ENCODE data around the gene GMDS.
"Not testable (repeated sequence)": the region's sequence is repeated elsewhere in the genome, so short reads cannot be mapped to it uniquely, and the experiment has no call there.

The GMDS gene

DNA sequence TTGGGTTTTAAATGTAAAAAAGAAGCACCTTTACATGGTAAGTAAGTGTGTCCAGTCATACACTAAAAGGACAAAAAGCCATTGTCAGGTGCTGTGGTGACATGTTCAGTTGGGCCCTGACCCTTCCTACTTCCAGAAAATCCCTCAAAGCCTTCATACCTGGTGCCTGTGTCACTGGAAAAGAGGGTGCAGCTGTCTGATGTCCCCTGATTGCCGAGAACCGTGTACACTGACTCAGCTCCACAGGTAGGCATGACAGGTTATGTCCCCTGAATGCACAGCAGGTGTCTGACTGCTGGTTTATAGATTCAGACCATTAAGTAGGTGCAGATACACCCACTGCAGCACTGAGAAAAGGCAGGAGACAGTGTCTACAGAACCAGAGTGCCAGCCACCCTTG lies 536.6 kb downstream of the GMDS start:
- DNase-seq (ENCODE audit: low spot score) = no peak

DNA sequence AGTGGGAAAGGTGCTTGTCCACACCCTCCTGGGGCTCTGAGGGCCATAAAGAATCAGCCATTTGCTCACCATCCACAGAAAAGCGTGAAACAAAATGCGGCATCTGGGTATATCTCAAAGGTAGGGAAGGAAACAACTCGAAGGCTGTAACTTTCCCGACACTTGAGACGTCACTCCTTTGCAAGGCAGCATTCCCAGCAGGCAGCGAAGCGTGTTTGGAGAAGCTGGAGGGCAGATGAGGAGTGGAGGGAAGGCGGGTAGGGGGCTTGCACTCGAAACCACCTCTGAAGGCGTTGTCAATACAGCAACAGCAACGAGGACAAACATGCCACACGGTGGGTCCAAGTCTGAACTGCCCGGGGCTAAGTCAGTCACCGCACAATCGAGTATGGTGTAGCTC lies 537.3 kb downstream of the GMDS start:
- DNase-seq (ENCODE audit: low spot score) = no peak

DNA sequence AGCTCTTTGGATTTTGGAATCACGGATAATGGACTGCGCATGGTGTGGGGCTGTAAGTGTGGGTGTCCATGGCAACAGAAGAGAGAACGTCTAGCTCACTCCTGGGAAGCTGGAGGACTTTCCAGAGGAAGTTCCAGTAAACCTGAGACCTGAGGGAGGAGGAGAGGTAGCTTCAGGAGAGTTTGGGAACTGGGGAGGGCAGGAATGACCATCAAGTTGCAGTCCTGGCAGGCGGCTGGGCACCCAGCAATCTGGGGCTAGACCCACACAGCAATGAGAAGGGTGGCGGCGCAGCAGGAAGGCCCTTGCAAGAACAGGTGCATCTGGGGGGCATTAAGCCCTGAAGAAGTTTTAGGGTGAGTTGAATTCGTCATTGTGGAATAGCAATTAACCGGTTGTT lies 539.8 kb downstream of the GMDS start:
- no peak for DNase-seq (ENCODE audit: low spot score)

DNA sequence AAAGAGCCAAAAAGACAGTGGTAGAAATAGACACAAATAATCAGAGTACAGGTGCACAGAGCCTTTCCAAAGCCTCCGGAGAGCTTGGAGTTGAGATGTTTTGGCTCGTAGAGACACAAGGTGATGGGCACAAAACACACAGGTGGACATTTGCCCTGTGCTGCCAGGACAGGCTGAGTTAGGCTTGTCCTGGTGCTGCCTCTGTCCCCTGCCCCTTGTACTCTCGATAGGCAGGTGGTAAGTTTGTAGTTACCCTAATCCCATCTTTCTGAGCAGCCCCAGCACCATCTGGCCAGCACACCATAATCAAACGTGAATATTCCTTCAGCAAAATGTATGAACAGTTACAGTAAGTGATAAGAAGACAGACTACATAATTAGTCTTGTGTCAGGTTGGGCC lies 540.2 kb downstream of the GMDS start:
- no peak for DNase-seq (ENCODE audit: low spot score)

DNA sequence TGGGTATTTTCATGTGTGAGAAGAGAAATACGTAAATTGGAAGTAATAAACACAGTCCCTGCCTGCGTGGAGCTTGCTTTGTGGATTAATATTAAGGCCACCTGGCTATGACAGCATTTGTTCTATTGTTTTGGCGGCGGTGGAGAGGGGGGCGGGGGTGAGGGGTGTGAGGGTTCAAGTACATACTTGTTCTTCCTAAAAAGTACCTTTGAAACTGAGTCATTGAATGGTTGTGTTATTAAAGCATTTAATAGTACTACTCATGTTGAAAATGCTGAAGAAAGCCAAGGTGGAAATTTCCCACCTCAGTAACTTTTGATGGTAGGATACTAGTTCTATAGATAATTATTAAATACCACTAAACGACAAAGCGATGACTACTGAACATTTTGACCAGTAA lies 540.7 kb downstream of the GMDS start:
- no peak for DNase-seq (ENCODE audit: low spot score)

DNA sequence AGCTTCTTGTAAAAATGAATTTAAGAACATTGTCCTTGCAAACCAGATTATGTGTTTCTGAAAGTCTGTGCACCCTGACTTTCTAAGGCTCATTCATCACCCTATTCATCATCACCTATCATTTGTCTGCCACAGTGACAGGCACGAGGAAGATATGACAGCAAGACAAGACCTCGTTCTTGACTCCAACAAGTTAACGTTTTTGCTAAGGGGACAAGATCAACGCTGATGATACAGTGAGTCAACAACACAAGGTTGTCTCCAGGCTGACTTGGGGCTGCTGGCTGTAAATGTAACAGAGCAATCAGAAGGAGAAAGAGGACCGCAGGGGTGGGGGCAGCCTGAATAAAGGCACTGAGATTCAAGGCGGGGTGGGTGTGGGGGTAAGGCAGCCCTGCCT lies 541.5 kb downstream of the GMDS start:
- DNase-seq (ENCODE audit: low spot score) = no peak

DNA sequence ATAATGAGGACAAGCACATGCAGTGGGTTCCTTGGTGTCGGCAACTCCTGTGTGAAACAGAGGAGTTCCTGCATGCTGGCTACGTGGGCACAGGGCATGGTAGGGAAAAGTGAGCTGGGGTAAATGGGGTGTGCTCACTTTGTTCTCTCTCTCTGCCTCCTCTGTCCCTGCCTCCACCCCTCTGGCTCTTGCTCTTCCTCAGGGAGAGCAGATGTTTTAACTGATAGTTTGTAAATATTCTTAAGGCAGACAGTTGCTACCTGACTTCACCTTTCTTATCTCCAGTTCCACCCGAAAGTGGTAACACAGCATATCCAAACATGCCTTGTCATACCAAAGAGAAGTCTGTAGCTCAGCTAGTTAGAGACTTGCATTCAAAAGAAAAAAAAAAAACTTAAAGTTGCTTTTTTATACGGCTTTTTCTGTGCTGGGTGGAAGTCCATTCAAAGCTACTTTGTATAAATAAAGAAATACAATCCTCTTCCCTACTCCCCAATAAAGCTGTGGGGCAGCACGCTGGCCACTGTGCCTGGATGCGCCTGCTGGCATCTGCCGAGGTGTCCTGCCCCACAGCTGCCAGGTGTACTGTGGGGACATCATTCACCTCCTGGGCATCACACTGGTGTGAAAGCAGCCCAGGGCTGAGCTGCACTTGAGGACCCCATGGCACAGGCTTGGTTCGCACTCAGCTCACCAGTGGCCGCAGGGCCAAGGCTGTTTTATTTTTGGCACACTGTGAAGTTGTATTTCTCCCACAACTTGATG lies 542.1 kb downstream of the GMDS start:
- DNase-seq (ENCODE audit: low spot score) = no peak

DNA sequence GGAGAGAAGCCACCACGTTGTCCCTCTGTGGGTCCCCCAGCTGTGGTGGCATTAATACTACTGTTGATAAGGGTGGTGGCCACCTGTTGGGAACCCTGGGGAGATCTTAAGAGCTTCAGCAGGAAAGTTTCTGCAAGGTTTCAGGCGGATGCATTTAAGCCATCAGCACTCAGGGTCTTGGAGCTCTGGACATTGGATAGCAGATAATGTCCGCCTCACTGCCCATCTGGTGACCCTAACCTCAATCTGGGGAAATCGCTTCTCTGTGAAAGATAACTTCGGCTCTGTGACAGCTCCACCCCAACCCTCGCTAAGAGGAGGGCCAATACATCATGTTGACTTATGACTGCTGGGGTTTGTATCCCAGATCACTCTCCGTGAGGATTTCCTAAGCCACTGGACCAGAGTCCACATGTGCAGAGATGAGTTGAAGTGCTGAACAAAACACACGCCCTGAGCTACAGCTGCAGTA lies 542.8 kb downstream of the GMDS start:
- no peak for DNase-seq (ENCODE audit: low spot score)

DNA sequence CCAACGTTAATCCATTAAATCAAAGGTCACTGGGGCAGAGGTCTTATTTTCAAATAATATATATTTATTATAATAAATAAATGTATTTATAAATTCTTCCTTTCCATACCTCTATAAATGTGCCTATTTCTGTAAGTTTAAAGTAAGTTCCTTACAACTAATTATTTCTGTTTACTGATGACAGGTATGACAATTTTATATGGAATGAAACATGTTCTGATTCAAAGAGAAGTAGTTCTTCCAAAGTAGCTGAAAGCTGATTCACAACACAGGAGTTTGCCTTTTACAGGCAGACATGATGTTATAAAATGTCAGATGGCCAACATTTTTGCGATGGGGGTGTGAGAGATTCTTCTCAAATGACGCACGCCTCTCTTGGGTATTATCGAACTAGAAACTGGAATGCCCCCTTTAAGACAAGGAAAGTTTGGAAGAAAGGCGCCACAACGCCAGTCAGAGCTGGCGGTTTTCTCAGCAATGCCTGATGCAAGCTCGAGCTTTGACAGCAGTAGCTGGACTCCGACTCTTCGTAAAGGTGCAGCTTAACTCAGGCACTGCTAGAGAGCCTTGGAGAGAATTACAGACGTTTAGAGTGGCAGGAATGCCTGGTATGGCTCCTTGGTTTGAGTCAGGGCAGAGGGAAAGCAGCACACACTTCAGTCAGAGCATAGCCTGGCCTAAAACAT lies 543.6 kb downstream of the GMDS start:
- no peak for DNase-seq (ENCODE audit: low spot score)

DNA sequence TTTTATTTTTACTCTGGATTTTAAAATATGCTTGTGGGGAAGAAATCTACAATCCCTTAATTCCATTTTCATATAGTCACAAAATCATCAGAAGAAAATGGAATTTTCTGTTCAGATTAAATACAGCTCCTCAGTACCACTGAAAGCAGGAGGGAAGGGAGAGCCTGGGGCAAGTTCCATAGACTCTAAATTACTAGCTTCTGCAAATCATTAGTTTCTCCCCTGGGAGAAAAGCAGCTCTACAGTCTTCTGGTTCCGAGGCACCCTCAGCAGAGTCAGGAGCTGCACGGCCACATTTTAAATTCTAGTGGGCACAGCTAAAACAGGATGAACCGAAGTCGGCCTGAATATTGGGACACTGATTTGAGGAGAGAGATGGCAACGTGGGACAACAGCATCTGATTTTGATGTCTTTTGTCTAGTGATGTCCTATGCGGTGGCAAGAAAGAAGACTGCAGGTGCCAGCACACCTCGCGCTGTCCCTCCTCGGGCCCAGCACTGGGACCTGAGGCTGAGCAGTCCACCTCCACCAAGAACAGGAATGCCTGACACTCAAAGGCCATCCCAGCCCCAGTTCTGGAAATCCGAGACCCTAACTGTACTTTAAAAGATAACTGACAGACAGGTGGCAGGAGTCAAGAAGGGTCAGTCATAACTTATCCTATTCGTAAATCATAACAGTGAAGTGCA lies 545.0 kb downstream of the GMDS start:
- no peak for DNase-seq (ENCODE audit: low spot score)

DNA sequence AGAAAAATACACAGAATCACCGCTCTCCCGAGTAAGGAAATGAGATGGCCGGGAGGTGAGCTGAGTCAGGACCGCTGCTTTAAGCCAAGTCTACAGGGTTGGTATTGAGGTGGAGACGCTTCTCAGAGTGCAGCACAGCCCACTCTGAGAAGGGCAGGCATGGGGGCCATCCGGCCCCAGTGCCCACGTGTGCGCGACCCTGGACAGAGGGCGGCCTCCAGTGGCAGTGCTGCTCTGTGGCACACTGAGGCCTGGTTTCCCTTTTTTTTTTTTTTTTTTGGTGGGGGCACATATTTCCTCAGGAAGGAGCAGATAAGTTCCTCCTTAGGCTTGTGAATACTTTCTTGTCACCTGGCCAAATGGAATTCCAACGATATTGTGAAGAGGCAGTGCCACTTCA lies 546.9 kb downstream of the GMDS start:
- no peak for DNase-seq (ENCODE audit: low spot score)

DNA sequence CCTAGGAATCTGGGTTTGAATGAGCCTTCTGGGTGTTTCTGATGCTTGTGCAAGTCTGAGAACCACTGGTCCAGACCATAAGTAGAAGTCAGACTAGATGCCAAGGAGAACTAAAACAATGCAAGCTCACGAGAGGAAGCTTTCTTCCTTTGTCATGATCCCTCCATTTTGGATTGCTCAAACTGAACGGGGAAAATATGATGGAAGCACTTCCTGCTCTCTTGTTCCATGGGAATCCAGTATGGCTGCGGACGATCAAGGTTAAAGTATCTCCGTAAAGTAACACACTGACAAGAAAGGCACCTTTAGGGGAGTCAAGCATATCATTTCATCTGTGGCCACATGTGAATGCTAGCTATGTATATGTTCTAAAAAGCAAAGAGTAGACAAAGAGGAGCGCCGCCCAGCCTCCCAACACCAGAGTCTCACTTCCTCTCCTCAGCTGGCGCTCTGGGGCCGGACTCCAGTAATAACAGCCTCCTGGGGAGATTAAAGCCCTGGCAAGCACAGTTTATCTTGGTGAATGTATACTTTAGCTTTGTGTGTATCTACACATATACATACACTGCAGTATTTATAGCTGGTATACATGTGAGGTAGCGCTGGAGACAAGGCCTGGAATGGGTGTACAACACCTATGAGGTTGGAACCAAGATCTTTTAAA lies 547.6 kb downstream of the GMDS start:
- DNase-seq (ENCODE audit: low spot score) = no peak

DNA sequence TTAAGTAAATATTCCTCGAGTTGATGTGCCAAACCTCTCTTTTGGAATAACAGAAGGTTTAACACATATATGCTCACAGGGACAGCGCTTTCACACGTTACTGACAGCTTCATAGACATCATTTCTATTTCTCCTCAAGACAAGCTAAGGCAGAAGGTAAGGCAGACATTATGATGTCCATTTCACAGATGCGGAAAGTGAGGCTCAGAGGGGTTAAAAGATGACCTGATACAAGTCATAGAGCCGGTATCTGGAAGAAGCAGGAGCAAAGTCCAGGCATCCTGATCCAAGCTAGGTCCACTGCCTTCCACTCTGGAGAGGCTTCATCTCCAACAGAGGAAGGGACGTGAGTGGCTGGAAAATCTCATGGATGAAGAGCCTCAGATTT lies 548.9 kb downstream of the GMDS start:
- no peak for DNase-seq (ENCODE audit: low spot score)

DNA sequence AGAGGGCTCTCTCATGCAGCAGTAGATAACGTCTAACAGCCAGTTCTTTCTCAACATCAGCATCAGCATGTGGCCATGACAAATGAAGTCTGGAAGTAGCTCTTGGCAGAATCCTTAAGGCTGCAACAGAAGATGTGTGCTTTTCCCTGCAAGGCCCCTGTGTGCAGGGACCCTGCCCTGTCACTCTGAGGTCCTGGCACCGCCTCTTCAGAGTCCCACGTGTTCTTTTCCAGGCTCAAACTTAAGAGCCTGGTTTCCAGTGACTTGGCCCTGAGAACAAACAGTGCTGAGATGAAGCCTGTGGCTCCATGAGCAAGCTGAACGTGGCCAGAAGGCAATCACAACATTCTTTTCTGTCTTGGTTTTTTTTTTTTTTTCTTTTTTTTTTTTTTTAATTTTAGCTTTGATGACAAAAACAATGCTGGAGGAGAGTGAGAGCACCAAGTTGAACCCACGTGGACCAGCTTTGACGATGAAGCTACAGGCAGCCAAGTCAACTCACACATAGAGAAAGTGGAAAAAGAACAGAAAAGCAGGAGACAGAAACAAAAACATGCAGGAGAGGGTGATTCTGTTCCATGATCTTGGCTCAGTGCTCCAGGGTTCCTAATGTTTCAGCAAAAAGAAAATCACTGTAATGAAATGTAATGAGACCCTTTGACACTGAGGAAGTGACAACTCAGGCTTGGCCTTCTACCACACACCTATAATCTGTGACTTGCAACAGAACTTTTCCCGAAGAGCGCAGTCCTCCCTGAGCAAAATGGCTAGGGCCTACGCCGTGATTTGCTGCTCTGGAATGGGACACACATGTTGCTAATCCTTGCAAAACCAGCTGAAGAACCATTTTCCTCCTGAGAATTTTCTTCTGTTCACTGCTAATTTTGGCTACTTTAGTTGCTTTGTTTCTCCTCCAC lies 549.6 kb downstream of the GMDS start:
- DNase-seq (ENCODE audit: low spot score) = no peak

DNA sequence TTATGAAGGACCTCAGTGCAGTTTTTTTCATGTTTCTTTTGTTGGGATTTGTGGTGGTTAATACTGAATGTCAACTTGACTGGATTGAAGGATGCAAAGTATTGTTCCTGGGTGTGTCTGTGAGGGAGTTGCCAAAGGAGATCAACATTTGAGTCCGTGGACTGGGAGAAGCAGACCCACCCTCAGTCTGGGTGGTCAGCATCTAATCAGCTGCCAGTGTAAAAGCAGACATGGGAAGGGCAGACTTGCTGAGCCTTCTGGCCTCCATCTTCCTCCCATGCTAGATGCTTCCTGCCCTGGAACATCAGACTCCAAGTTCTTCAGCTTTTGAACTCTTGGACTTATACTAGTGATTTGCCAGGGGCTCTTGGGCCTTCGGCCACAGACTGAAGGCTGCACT lies 553.6 kb downstream of the GMDS start:
- not testable (repeated sequence) for DNase-seq (ENCODE audit: low spot score)

DNA sequence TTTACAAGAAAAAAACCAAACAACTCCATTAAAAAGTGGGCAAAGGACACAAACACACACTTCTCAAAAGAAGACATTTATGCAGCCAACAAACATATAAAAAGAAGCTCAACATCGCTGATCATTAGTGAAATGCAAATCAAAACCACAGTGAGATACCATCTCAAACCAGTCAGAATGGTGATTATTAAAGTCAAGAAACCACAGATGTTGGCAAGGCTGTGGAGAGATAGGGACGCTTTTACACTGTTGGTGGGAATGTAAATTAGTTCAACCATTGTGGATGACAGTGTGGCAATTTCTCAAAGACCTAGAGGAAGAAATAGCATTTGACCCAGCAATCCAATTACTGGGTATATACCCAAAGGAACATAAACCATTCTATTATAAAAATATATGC lies 554.7 kb downstream of the GMDS start:
- DNase-seq (ENCODE audit: low spot score) = not testable (repeated sequence)

DNA sequence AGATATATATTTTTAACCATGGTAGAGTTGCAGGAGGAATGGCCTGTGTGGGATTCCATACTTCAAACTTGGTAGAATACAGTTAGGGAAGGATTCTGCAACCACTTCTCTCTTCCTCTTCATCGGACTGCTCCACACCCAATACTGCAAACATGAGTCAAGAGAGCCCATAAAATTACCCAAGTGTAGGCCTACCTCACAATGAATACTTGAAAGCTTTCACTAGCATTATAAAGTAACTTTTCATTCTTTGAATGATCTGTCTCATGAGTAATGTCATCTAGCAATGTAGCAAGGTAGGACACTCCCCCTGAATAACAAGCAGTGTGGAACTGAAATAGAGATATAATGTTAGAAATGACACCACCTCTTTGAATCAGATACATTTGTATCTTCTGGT lies 556.3 kb downstream of the GMDS start:
- no peak for DNase-seq (ENCODE audit: low spot score)

DNA sequence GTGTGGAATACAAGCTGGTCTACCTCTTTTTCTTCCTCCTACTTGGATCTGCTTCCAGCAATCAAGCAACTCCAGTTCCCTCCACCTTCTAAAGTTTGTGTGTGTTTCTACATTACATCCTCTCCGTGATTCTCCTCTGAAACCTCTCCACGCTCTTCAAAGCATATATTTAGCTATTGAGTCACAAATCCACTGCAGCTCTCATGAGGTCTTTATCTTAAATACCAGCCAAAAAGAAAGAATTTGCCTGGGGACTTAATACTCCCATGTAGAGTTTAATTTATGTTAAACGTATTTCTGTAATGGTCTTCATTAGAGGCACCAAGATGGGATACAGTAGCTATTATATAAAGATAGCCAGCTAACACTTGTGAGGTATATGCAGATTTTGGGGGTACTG lies 557.0 kb downstream of the GMDS start:
- DNase-seq (ENCODE audit: low spot score) = no peak

DNA sequence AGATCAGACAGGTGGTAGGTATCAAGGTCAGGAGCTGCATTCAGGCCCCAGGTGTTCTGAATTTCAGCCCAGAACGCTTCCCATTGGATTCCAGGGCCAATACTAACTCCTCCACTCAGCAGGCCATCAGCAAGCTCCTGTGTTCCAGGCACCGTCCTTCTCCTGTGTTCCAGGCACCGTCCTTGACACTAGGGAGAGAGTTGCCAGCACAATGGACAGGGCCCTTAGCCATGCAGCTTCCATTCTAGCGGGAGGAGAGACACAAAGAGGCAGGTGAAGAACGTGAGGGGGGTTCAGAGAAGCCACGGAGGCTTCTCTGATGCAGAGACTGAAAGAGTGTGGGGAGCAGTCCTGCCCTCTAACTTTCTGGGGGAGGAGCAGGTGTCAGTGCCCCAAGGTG lies 558.0 kb downstream of the GMDS start:
- DNase-seq (ENCODE audit: low spot score) = no peak

DNA sequence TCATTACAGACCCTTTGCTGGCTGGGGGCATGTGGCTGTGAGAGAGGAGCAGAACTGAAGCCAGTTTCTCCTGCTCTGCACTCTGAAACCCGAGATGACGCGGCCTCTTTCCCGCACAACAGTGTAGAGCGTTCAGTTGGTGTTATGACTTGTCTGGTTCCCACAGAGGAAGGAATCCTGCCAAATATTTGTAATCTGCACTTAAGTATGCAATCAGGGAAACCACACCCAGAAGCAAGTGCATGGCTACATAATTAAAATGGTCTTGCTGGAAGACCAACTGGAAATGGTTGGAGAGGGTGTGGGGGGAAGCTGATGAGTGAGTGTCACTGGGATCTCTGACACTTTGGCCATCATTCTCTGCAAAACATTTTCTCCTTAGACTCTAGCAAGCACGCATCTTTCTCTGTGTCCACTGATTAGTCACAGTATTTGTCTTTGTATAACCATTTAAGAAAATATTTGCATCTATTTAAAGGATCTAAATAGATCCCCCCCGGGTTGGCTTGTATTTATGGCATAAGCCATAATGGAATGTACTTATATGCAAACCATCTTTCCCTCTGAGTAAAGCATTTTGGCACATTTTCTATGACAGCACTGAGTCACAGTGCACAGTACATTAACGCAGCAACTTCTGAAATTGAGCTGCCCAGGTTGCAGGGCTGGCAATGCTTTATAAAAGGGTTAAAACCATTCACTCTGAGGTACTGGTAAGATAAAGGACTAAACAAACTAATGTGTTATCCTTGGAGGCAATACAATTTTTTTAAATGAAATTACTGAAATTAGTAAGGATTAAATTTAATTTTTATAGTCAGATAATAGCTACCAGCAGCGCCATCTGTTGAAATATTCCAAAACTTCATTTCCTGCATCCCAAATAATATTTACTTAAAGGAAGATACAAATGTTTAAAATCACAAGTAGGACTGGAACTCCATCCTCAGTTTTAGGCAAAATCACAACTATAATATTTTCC lies 559.0 kb downstream of the GMDS start:
- no peak for DNase-seq (ENCODE audit: low spot score)

Data from D341Med (cell line).